GM21367 (cell line): ENCODE data around the gene GOLGA8K.
"Not testable (repeated sequence)": the region's sequence is repeated elsewhere in the genome, so short reads cannot be mapped to it uniquely, and the experiment has no call there.

Source experiments
- ATAC-seq: cut with Tn5 transposase; IDR thresholded peaks from one replicate; pipeline ENCODE4 v1.9.1; 2021; ENCODE audit not compliant: unreplicated experiment

The GOLGA8K gene

GRCh38 chr15:32356909-32357308 is 46.2 kb downstream of the GOLGA8K start:
- not testable (repeated sequence) for ATAC-seq

- ATAC-seq = not testable (repeated sequence)
Observed at GRCh38 chr15:32352748-32353147, 50.3 kb downstream of the GOLGA8K start.

GRCh38 chr15:32350563-32351220 is 52.4 kb downstream of the GOLGA8K start:
- not testable (repeated sequence) for ATAC-seq

- ATAC-seq = not testable (repeated sequence)
Observed at GRCh38 chr15:32347037-32347436, 56.1 kb downstream of the GOLGA8K start.

GRCh38 chr15:32345978-32346547 is 57.0 kb downstream of the GOLGA8K start:
- not testable (repeated sequence) for ATAC-seq

- ATAC-seq = not testable (repeated sequence)
Observed at GRCh38 chr15:32343921-32344320, 59.2 kb downstream of the GOLGA8K start.
